ENCODE data around the gene SLC22A15. TPM values are rescaled to one million over a fixed set of nuclear protein-coding genes. Genes with fewer than 3 reads are reported as not detected.

Gene SLC22A15
- under 1 TPM in 4 of 6 donors, not detected in 2; 0.13 to 0.53 (median 0.25) TPM for polyA plus RNA-seq (ENCODE audit: low read depth in 6 of 6)

DNA sequence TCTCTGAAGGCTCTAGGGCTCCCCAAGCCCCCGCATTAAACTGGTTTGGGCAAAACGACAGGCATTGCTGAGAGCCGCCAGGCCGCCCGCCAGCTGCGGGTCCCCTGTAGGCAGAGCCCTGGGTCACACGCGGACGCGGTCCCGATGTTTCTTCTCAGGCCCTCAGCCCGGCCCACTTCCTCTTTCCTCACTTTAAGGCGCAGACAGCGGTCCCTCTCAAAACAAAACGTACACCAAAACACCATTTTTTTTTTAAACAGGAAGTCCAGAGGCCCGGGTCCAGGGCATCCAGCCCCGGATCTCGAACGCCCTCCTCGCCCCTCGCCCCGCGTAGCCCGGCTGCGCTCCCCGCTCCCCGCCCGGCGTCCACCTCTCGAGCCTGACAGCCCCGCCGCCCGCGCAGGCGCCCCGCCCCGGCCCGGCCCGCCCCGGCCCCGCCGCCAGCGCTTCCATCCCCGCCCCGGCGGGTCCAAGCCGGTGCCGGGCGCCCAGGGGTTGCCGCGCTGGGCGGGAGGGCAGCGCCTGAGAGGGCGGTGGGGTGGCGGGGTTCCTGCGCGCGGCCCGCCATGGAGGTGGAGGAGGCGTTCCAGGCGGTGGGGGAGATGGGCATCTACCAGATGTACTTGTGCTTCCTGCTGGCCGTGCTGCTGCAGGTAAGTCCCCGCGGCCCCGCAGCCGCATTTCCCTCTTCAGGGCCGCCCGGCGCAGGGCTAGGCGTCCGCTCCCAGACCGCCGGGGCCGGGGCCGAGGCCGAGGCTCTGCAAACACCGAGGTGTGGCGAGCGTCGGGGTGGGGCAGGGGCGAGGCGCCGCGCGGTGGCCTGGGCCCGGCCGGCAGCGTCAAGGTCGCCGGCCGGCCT, at the start of gene SLC22A15:
Gene SLC22A15, plus strand, starts transcription at position 452 of the 859 bp plus-strand sequence. Its CDS starts 115 bp downstream, at position 567.
- Mint-ChIP-seq H3K4me3 (peak within 1 kb of the TSS; percentile 83 to 95 (median 91)), H3K36me3 (no peaks in the 10 kb centered on the region), H3K4me1 (peaks cover 9 to 14% (median 10%) of the 10 kb centered on the region in 3 donors), H3K9me3 (no peaks in the 10 kb centered on the region), H3K27me3 (peaks cover 0 to 36% (median 18%) of the 10 kb centered on the region in 3 donors), H3K27ac (peak within 1 kb of the TSS in 5 of 6 donors; percentile 54 to 88 (median 75))
- DNase-seq (peak; percentile 58), ATAC-seq (ENCODE audit: low read depth in 2 of 2) (peak; percentile 84 to 90)

GRCh38 chr1:115927971-115928370, 48.3 kb upstream of the SLC22A15 start:
- H3K27ac Mint-ChIP-seq, result no peak overlapping the region
- peaks cover 0 to 6% (median 0%) of the 10 kb centered on the region in 3 donors for H3K27me3 Mint-ChIP-seq
- H3K9me3 Mint-ChIP-seq, result no peaks in the 10 kb centered on the region
- H3K4me1 Mint-ChIP-seq, result peaks cover 18 to 29% (median 25%) of the 10 kb centered on the region in 3 donors
- H3K4me3 Mint-ChIP-seq, result no peak overlapping the region
- H3K36me3 Mint-ChIP-seq, result no peaks in the 10 kb centered on the region
- DNase-seq (no peak), ATAC-seq (ENCODE audit: low read depth in 2 of 2) (no peak)

DNA sequence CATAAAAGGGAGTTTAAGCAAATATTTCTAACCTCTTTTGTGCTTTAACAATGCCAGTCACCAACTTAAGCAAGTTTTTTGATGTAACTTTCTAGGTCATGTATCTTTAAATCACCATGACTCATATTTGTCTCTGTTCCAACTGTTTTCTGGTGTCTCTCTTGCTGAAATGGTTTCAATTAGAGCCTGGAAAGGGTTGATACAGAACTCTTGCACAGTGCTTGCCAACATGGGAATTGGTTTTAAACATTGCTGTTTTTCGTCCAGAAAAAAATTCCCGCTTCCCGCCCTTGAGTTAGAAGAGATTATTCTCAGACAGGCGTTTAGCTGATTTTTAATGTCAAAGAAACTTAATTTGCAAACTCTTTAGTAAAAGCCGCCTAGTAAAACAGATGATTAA, 46.4 kb upstream of the SLC22A15 start:
- ATAC-seq (ENCODE audit: low read depth in 2 of 2) (no peak), DNase-seq (no peak)
- H3K9me3 Mint-ChIP-seq, result peaks cover 0 to 2% (median 0%) of the 10 kb centered on the region in 7 donors
- no peaks in the 10 kb centered on the region for H3K36me3 Mint-ChIP-seq
- peaks cover 0 to 6% (median 0%) of the 10 kb centered on the region in 3 donors for H3K27me3 Mint-ChIP-seq
- H3K4me1 Mint-ChIP-seq, result peaks cover 0 to 10% (median 7%) of the 10 kb centered on the region in 3 donors
- no peak overlapping the region for H3K4me3 Mint-ChIP-seq
- H3K27ac Mint-ChIP-seq, result no peak overlapping the region

- peaks cover 0 to 2% (median 0%) of the 10 kb centered on the region in 7 donors for H3K9me3 Mint-ChIP-seq
- no peak overlapping the region for H3K27ac Mint-ChIP-seq
- ATAC-seq (ENCODE audit: low read depth in 2 of 2), result no peak
- DNase-seq, result no peak
- H3K36me3 Mint-ChIP-seq, result no peaks in the 10 kb centered on the region
- no peaks in the 10 kb centered on the region for H3K4me1 Mint-ChIP-seq
- no peak overlapping the region for H3K4me3 Mint-ChIP-seq
- peaks cover 0 to 6% (median 0%) of the 10 kb centered on the region in 3 donors for H3K27me3 Mint-ChIP-seq
Observed at GRCh38 chr1:115933625-115934024, 42.7 kb upstream of the SLC22A15 start.

DNA sequence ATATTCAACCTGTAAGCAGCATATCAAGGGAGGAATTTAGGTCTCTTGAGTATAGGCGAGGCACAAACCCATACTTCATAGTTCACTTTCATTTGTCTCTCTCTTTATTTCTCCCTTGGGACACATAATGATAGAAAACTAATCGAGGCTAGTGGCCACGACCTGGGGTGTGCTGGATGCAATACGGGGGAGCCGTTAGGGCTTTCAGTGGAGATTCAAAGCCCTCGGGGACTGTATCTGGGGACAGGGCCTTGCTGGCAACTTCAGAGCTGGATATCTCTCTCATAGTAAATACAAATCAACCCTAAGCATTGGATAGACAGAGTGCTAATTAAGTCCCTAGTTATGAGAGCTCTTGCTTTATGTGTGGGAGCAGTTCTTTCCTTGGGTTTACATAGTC, 36.9 kb upstream of the SLC22A15 start:
- no peak for DNase-seq
- H3K36me3 Mint-ChIP-seq, result no peaks in the 10 kb centered on the region
- H3K27me3 Mint-ChIP-seq, result peaks cover 0 to 10% (median 0%) of the 10 kb centered on the region in 3 donors
- H3K9me3 Mint-ChIP-seq, result peaks cover 0 to 4% (median 0%) of the 10 kb centered on the region in 7 donors
- H3K4me3 Mint-ChIP-seq, result no peak overlapping the region
- ATAC-seq (ENCODE audit: low read depth in 2 of 2), result no peak
- H3K27ac Mint-ChIP-seq, result no peak overlapping the region
- H3K4me1 Mint-ChIP-seq, result no peaks in the 10 kb centered on the region

DNA sequence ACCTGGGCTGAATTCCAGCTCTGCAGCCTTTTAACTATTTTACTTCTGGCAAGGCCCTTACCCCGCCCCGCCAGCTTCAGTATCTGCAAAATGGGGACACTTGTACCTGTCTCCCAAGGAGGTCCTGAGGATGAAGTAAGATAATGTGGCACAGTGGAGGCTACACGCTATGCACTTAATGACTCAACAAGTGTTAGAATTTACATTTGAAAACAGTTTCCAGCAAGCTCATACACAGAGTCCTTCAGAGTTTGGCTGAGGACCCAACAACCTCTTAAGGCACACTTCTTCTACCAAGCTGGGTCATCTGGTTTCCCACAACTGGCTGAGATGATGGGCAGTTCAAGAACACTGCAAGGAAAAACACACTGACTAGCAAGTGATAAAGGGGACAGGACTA, 30.2 kb upstream of the SLC22A15 start:
- no peaks in the 10 kb centered on the region for H3K4me1 Mint-ChIP-seq
- no peak overlapping the region for H3K27ac Mint-ChIP-seq
- peaks cover 0 to 3% (median 0%) of the 10 kb centered on the region in 7 donors for H3K9me3 Mint-ChIP-seq
- DNase-seq, result no peak
- H3K27me3 Mint-ChIP-seq, result peaks cover 8 to 15% (median 12%) of the 10 kb centered on the region in 3 donors
- no peak for ATAC-seq (ENCODE audit: low read depth in 2 of 2)
- peaks cover 0 to 4% of the 10 kb centered on the region in 2 donors for H3K36me3 Mint-ChIP-seq
- no peak overlapping the region for H3K4me3 Mint-ChIP-seq

DNA sequence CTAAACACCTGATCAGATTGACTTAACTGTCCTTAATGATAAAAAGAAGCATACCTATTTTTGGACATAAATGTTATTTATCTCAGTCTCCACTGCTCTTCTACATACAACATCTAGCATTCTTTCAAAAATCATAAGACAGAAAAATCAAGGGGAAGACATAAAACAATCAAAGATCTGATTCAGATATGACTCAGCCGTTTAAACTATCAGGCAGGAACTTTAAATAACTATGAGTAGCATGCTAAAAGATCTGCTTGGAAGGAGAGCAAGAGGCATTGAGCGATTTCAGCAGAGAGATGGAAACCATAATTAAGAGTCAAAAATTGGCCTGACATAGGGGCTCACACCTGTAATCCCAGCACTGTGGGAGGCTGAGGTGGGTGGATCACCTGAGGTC, 27.2 kb upstream of the SLC22A15 start:
- peaks cover 0 to 3% (median 0%) of the 10 kb centered on the region in 7 donors for H3K9me3 Mint-ChIP-seq
- DNase-seq (no peak), ATAC-seq (ENCODE audit: low read depth in 2 of 2) (no peak)
- H3K4me1 Mint-ChIP-seq, result no peaks in the 10 kb centered on the region
- peaks cover 0 to 4% of the 10 kb centered on the region in 2 donors for H3K36me3 Mint-ChIP-seq
- no peak overlapping the region for H3K4me3 Mint-ChIP-seq
- H3K27me3 Mint-ChIP-seq, result peaks cover 8 to 12% (median 8%) of the 10 kb centered on the region in 3 donors
- H3K27ac Mint-ChIP-seq, result no peak overlapping the region

GRCh38 chr1:115951560-115951959, 24.8 kb upstream of the SLC22A15 start:
- ATAC-seq (ENCODE audit: low read depth in 2 of 2) (no peak), DNase-seq (no peak)
- Mint-ChIP-seq H3K4me1 (no peaks in the 10 kb centered on the region), H3K27ac (no peak overlapping the region), H3K9me3 (peaks cover 0 to 5% (median 0%) of the 10 kb centered on the region in 7 donors), H3K36me3 (peaks cover 0 to 4% of the 10 kb centered on the region in 2 donors), H3K4me3 (no peak overlapping the region), H3K27me3 (peaks cover 4 to 28% (median 21%) of the 10 kb centered on the region in 3 donors)

DNA sequence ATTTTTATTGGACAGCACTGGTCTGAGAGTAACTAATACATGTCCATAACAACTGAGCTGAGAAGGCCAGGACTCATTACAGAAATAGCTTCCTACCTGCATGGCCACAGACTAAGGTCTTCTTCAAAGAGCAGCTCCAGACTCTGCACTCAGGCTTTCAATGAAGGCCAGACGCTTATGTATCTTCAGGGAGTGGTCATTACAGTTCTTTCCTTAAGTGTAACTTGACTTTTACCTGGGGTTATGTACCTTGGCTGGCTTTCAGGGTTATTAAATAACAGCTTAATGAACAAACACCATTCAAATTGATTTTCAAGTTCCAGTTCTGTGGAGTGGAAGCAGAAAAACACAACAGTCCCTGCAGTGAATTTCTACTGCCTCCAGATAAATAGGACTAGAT, 23.8 kb upstream of the SLC22A15 start:
- no peaks in the 10 kb centered on the region for H3K4me1 Mint-ChIP-seq
- H3K27ac Mint-ChIP-seq, result no peak overlapping the region
- H3K4me3 Mint-ChIP-seq, result no peak overlapping the region
- peaks cover 4 to 36% (median 31%) of the 10 kb centered on the region in 3 donors for H3K27me3 Mint-ChIP-seq
- ATAC-seq (ENCODE audit: low read depth in 2 of 2), result no peak
- H3K36me3 Mint-ChIP-seq, result peaks cover 0 to 4% of the 10 kb centered on the region in 2 donors
- H3K9me3 Mint-ChIP-seq, result peaks cover 0 to 5% (median 0%) of the 10 kb centered on the region in 7 donors
- DNase-seq, result no peak

- DNase-seq (no peak), ATAC-seq (ENCODE audit: low read depth in 2 of 2) (no peak)
- no peak overlapping the region for H3K27ac Mint-ChIP-seq
- H3K4me3 Mint-ChIP-seq, result peak overlapping the region in 1 of 8 donors; percentile 53
- H3K4me1 Mint-ChIP-seq, result no peaks in the 10 kb centered on the region
- peaks cover 4 to 36% (median 31%) of the 10 kb centered on the region in 3 donors for H3K27me3 Mint-ChIP-seq
- peaks cover 0 to 4% of the 10 kb centered on the region in 2 donors for H3K36me3 Mint-ChIP-seq
- H3K9me3 Mint-ChIP-seq, result peaks cover 0 to 5% (median 0%) of the 10 kb centered on the region in 7 donors
Observed at GRCh38 chr1:115953180-115953579, 23.1 kb upstream of the SLC22A15 start.

DNA sequence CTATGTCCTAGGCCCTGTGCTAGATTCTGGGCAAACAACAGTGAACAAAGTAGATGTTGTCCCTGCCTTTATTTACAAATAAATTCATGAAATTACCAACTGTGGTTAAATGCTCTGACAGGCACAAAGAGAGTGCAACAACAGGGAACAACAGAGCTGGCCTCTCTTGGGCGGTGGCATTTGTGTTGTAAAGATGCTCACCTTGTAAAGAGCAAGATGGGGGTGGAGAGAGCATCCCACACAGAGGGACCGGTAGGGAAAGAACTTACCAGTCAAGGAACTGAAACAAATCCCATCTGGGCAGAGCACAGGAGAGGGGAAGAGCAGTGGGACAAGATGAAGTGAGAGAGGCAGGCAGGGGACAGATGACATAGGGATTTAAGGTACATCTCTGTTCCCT, 21.6 kb upstream of the SLC22A15 start:
- Mint-ChIP-seq H3K36me3 (peaks cover 0 to 3% of the 10 kb centered on the region in 2 donors), H3K4me3 (no peak overlapping the region), H3K27ac (no peak overlapping the region), H3K9me3 (peaks cover 0 to 5% (median 0%) of the 10 kb centered on the region in 7 donors), H3K4me1 (no peaks in the 10 kb centered on the region), H3K27me3 (peaks cover 0 to 27% (median 23%) of the 10 kb centered on the region in 3 donors)
- ATAC-seq (ENCODE audit: low read depth in 2 of 2), result no peak
- DNase-seq, result no peak

DNA sequence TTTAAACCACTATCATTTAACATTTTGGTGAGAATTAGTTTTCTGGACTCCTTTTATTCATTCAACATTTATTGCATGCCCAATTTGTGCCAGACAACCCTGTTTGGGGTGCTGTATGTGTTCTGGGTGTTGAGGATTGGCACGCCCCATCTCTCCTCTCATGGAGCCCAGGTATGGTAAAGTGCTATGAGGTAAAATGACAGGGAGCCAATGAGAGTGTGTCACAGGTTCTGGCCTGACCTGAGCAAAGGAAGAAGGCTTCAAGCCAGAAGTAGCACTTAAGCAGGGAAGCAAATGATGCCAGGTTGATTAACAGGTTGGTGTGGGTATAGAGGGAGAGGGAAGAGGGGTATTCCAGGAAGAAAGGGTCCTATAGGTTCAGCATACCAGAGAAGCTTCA, 21.1 kb upstream of the SLC22A15 start:
- H3K4me3 Mint-ChIP-seq, result no peak overlapping the region
- H3K27me3 Mint-ChIP-seq, result peaks cover 0 to 24% (median 23%) of the 10 kb centered on the region in 3 donors
- ATAC-seq (ENCODE audit: low read depth in 2 of 2) (no peak), DNase-seq (no peak)
- no peaks in the 10 kb centered on the region for H3K4me1 Mint-ChIP-seq
- no peaks in the 10 kb centered on the region for H3K36me3 Mint-ChIP-seq
- peaks cover 0 to 5% (median 0%) of the 10 kb centered on the region in 7 donors for H3K9me3 Mint-ChIP-seq
- H3K27ac Mint-ChIP-seq, result no peak overlapping the region

- H3K36me3 Mint-ChIP-seq, result no peaks in the 10 kb centered on the region
- peaks cover 0 to 5% (median 0%) of the 10 kb centered on the region in 7 donors for H3K9me3 Mint-ChIP-seq
- ATAC-seq (ENCODE audit: low read depth in 2 of 2), result no peak
- H3K4me1 Mint-ChIP-seq, result no peaks in the 10 kb centered on the region
- H3K4me3 Mint-ChIP-seq, result no peak overlapping the region
- DNase-seq, result no peak
- peaks cover 4 to 49% (median 48%) of the 10 kb centered on the region in 3 donors for H3K27me3 Mint-ChIP-seq
- no peak overlapping the region for H3K27ac Mint-ChIP-seq
Observed at GRCh38 chr1:115958866-115959265, 17.4 kb upstream of the SLC22A15 start.

- Mint-ChIP-seq H3K4me3 (no peak overlapping the region), H3K4me1 (no peaks in the 10 kb centered on the region), H3K9me3 (peaks cover 0 to 3% (median 0%) of the 10 kb centered on the region in 7 donors), H3K27me3 (peaks cover 29 to 65% (median 36%) of the 10 kb centered on the region in 3 donors), H3K36me3 (peaks cover 0 to 8% of the 10 kb centered on the region in 2 donors), H3K27ac (no peak overlapping the region)
- DNase-seq (no peak), ATAC-seq (ENCODE audit: low read depth in 2 of 2) (no peak)
Observed at GRCh38 chr1:115969509-115969908, 6.8 kb upstream of the SLC22A15 start.

Data from naive B cell (primary cell).